Measurements from ENCODE around the gene PRKAR1B. TPM values are rescaled to one million over a fixed set of nuclear protein-coding genes. Genes with fewer than 3 reads are reported as not detected.

The PRKAR1B gene
- total and polyA plus RNA-seq, 10 of the 15 experiments (the other 5 are each of a cell fraction or from before 2014, with no cell fraction given): 1.4 to 45.6 (median 19.3) TPM

DNA sequence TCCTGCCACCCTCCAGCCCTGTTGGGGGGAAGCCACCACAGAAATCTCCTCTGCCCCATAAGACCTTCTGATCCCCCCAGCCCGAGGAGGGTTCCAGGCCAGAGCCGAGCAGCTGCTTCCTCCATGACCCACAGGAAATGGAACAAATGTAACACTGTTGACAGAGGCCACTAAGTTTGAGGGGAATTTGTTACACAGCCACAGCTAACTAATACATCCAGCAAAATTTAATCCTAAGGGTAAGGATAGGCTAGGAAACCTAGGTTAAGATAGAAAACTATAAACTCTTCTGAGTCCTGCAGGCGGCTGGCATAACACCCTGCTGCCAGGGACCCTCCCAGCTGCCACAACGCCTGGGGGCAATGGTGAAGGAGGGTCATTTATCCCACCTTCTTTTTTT lies 140.6 kb downstream of the PRKAR1B start:
- WGBS (ENCODE audit: insufficient coverage, insufficient replicate concordance, low lambda C conversion rate, missing lambda C conversion rate): 48% methylated on average over 4 of the region's 4 CpGs
- SMC1A ChIA-PET (ENCODE audit: uncharacterized antibody, unreplicated experiment): no interaction called here
- no TSS peak for BruUV-seq (replicated peaks)
- Histone ChIP-seq H3K36me3 (ENCODE audit: control insufficient read depth in 2 of 2, insufficient read depth in 2 of 2, low read length in 1 of 2) (peaks cover 11 to 13% of the 10 kb centered on the region in 2 experiments; a peak in 3 of 4 replicates), H2AFZ (ENCODE audit: control insufficient read depth, low read depth, low read length) (no peak overlapping the region), H3K4me3 (no peak overlapping the region), H3K9ac (ENCODE audit: control insufficient read depth, insufficient read depth, low read length) (no peak overlapping the region), H3K4me1 (ENCODE audit: control insufficient read depth, insufficient read depth, low read length) (peaks cover 11% of the 10 kb centered on the region), H3K27me3 (replicated peaks in 1 of 2; ENCODE audit: control insufficient read depth in 2 of 2, insufficient read depth in 2 of 2, low read length in 1 of 2) (no peaks in the 10 kb centered on the region), H3K27ac (ENCODE audit: control insufficient read depth, insufficient read depth) (no peak overlapping the region), H3K4me2 (ENCODE audit: control insufficient read depth, insufficient read depth) (no peak overlapping the region), H3K9me3 (replicated peaks; ENCODE audit: control insufficient read depth, insufficient read depth, low read length) (peaks cover 5% of the 10 kb centered on the region; the same call in 2 of the 3 replicates), H3K79me2 (ENCODE audit: control insufficient read depth, insufficient read depth, low read length) (no peaks in the 10 kb centered on the region), H4K20me1 (ENCODE audit: control insufficient read depth, insufficient read depth) (no peaks in the 10 kb centered on the region)
- TF ChIP-seq JUND (IDR thresholded peaks at IDR 0.05; ENCODE audit: low read depth, low read length) (no peak), RBBP5 (conservative IDR thresholded peaks at IDR 0.05) (no peak), PML (IDR thresholded peaks at IDR 0.05; ENCODE audit: low read length) (no peak), RAD21 (IDR thresholded peaks at IDR 0.05; ENCODE audit: insufficient read depth, low read depth, low read length) (no peak), SMC3 (IDR thresholded peaks at IDR 0.05; ENCODE audit: borderline replicate concordance, low read length) (no peak), PAX5 (IDR thresholded peaks at IDR 0.05; ENCODE audit: borderline replicate concordance, low read depth, low read length) (no peak)
- TF ChIP-seq, protein P1, sequence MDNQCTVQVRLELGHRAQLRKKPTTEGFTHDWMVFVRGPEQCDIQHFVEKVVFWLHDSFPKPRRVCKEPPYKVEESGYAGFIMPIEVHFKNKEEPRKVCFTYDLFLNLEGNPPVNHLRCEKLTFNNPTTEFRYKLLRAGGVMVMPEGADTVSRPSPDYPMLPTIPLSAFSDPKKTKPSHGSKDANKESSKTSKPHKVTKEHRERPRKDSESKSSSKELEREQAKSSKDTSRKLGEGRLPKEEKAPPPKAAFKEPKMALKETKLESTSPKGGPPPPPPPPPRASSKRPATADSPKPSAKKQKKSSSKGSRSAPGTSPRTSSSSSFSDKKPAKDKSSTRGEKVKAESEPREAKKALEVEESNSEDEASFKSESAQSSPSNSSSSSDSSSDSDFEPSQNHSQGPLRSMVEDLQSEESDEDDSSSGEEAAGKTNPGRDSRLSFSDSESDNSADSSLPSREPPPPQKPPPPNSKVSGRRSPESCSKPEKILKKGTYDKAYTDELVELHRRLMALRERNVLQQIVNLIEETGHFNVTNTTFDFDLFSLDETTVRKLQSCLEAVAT (IDR thresholded peaks at IDR 0.05): no peak
- TF ChIP-seq, protein P2, sequence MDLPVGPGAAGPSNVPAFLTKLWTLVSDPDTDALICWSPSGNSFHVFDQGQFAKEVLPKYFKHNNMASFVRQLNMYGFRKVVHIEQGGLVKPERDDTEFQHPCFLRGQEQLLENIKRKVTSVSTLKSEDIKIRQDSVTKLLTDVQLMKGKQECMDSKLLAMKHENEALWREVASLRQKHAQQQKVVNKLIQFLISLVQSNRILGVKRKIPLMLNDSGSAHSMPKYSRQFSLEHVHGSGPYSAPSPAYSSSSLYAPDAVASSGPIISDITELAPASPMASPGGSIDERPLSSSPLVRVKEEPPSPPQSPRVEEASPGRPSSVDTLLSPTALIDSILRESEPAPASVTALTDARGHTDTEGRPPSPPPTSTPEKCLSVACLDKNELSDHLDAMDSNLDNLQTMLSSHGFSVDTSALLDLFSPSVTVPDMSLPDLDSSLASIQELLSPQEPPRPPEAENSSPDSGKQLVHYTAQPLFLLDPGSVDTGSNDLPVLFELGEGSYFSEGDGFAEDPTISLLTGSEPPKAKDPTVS (IDR thresholded peaks at IDR 0.05; ENCODE audit: low read depth, low read length): no peak
- TF ChIP-seq, protein P3, sequence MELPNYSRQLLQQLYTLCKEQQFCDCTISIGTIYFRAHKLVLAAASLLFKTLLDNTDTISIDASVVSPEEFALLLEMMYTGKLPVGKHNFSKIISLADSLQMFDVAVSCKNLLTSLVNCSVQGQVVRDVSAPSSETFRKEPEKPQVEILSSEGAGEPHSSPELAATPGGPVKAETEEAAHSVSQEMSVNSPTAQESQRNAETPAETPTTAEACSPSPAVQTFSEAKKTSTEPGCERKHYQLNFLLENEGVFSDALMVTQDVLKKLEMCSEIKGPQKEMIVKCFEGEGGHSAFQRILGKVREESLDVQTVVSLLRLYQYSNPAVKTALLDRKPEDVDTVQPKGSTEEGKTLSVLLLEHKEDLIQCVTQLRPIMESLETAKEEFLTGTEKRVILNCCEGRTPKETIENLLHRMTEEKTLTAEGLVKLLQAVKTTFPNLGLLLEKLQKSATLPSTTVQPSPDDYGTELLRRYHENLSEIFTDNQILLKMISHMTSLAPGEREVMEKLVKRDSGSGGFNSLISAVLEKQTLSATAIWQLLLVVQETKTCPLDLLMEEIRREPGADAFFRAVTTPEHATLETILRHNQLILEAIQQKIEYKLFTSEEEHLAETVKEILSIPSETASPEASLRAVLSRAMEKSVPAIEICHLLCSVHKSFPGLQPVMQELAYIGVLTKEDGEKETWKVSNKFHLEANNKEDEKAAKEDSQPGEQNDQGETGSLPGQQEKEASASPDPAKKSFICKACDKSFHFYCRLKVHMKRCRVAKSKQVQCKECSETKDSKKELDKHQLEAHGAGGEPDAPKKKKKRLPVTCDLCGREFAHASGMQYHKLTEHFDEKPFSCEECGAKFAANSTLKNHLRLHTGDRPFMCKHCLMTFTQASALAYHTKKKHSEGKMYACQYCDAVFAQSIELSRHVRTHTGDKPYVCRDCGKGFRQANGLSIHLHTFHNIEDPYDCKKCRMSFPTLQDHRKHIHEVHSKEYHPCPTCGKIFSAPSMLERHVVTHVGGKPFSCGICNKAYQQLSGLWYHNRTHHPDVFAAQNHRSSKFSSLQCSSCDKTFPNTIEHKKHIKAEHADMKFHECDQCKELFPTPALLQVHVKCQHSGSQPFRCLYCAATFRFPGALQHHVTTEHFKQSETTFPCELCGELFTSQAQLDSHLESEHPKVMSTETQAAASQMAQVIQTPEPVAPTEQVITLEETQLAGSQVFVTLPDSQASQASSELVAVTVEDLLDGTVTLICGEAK (IDR thresholded peaks at IDR 0.05; ENCODE audit: borderline replicate concordance): no peak
- DNase-seq (ENCODE audit: low read depth, low spot score): no peak
- RAD21 ChIA-PET (ENCODE audit: unreplicated experiment): no interaction called here
- POLR2A ChIA-PET: no interaction called here
- intact Hi-C loops (cut with micrococcal nuclease; ENCODE audit: unreplicated experiment) (no loop called here), in situ Hi-C loops (cut with MboI) (loop anchor here (5.0 kb wide), 1 partner anchor 64 kb away; no protein-coding TSS in a partner anchor)
- no peak for ATAC-seq
- FAIRE-seq: no peak
- CTCF ChIA-PET: no interaction called here

All from GM12878 (cell line).